ENCODE results near the gene ADISSP.

The ADISSP gene

GRCh38 chr20:3811467-3812258 is 44.1 kb upstream of the ADISSP start:
- no peak overlapping the region for H3K4me3 ChIP-seq (ENCODE audit: low read depth, low read length)
- no peak for DNase-seq (ENCODE audit: low read depth)
- TF ChIP-seq CTCF (IDR thresholded peaks at IDR 0.05; ENCODE audit: low read depth, low read length, missing control alignments) = no peak

GRCh38 chr20:3808544-3808943 is 41.0 kb upstream of the ADISSP start:
- no peak for TF ChIP-seq CTCF (IDR thresholded peaks at IDR 0.05; ENCODE audit: low read depth, low read length, missing control alignments)
- DNase-seq (ENCODE audit: low read depth) = no peak
- no peak overlapping the region for H3K4me3 ChIP-seq (ENCODE audit: low read depth, low read length)

- DNase-seq (ENCODE audit: low read depth) = no peak
- no peak overlapping the region for H3K4me3 ChIP-seq (ENCODE audit: low read depth, low read length)
- TF ChIP-seq CTCF (IDR thresholded peaks at IDR 0.05; ENCODE audit: low read depth, low read length, missing control alignments) = no peak
These were observed 37.2 kb upstream of the ADISSP start for GRCh38 chr20:3804781-3805180.

- DNase-seq (ENCODE audit: low read depth) = no peak
- no peak overlapping the region for H3K4me3 ChIP-seq (ENCODE audit: low read depth, low read length)
- TF ChIP-seq CTCF (IDR thresholded peaks at IDR 0.05; ENCODE audit: low read depth, low read length, missing control alignments) = no peak
These were observed 36.8 kb upstream of the ADISSP start for GRCh38 chr20:3804254-3804751.

- DNase-seq (ENCODE audit: low read depth) = no peak
- TF ChIP-seq CTCF (IDR thresholded peaks at IDR 0.05; ENCODE audit: low read depth, low read length, missing control alignments) = no peak
- H3K4me3 ChIP-seq (ENCODE audit: low read depth, low read length) = no peak overlapping the region
These were observed 36.3 kb upstream of the ADISSP start for GRCh38 chr20:3803854-3804253.

- DNase-seq (ENCODE audit: low read depth) = no peak
- no peak for TF ChIP-seq CTCF (IDR thresholded peaks at IDR 0.05; ENCODE audit: low read depth, low read length, missing control alignments)
- no peak overlapping the region for H3K4me3 ChIP-seq (ENCODE audit: low read depth, low read length)
These were observed 35.7 kb upstream of the ADISSP start for GRCh38 chr20:3803289-3803688.

Measured in GM12864 (cell line).